Measurements from ENCODE around the gene PRKCH.

The PRKCH gene

GRCh38 chr14:61476105-61476753 is 154.8 kb downstream of the PRKCH start:
- FAIRE-seq (no peak), DNase-seq (ENCODE audit: insufficient read length, low spot score) (no peak)
- no peak for TF ChIP-seq CTCF (IDR thresholded peaks at IDR 0.05; ENCODE audit: insufficient read depth, missing control alignments)

- TF ChIP-seq CTCF (IDR thresholded peaks at IDR 0.05; ENCODE audit: insufficient read depth, missing control alignments) = no peak
- DNase-seq (ENCODE audit: insufficient read length, low spot score) = no peak
- FAIRE-seq = no peak
These were observed 155.5 kb downstream of the PRKCH start for GRCh38 chr14:61476754-61477410.

GRCh38 chr14:61477712-61478462 is 156.5 kb downstream of the PRKCH start:
- TF ChIP-seq CTCF (IDR thresholded peaks at IDR 0.05; ENCODE audit: insufficient read depth, missing control alignments) = no peak
- FAIRE-seq (no peak), DNase-seq (ENCODE audit: insufficient read length, low spot score) (no peak)

- no peak for DNase-seq (ENCODE audit: insufficient read length, low spot score)
- no peak for TF ChIP-seq CTCF (IDR thresholded peaks at IDR 0.05; ENCODE audit: insufficient read depth, missing control alignments)
- FAIRE-seq = no peak
These were observed 157.6 kb downstream of the PRKCH start for GRCh38 chr14:61478971-61479473.

- TF ChIP-seq CTCF (IDR thresholded peaks at IDR 0.05; ENCODE audit: insufficient read depth, missing control alignments) = no peak
- FAIRE-seq = no peak
- no peak for DNase-seq (ENCODE audit: insufficient read length, low spot score)
These were observed 158.5 kb downstream of the PRKCH start for GRCh38 chr14:61479746-61480502.

GRCh38 chr14:61480704-61481285 is 159.4 kb downstream of the PRKCH start:
- DNase-seq (ENCODE audit: insufficient read length, low spot score) (no peak), FAIRE-seq (no peak)
- TF ChIP-seq CTCF (IDR thresholded peaks at IDR 0.05; ENCODE audit: insufficient read depth, missing control alignments) = no peak
